SU-DHL-6 (cell line): ENCODE measurements around the gene PATZ1.

Experiments used
- H2AFZ ChIP-seq: fragments of 200-600 bp; sonication (generic); 2 replicates; pipeline ENCODE4 v1.6.1; 2014; ENCODE audit warnings: low read depth, mild to moderate bottlenecking, moderate library complexity, mixed read lengths, antibody characterized with exemption, low read length; ENCODE audit not compliant: severe bottlenecking
- H3F3A ChIP-seq: fragments of 200-600 bp; shearing (Covaris generic); 2 replicates; pipeline ENCODE4 v1.6.0; 2016; ENCODE audit warnings: antibody characterized with exemption, mild to moderate bottlenecking; ENCODE audit not compliant: insufficient read depth
- H3K27ac ChIP-seq: fragments of 200-600 bp; sonication (generic); 2 replicates; pipeline ENCODE4 v1.5.1; 2016; ENCODE audit warnings: low read depth, mild to moderate bottlenecking, low read length, moderate library complexity, mixed read lengths
- H3K27me3 ChIP-seq: fragments of 200-600 bp; sonication (generic), shearing (Covaris generic); 2 replicates; pipeline ENCODE4 v1.6.0; 2014; ENCODE audit warnings: mild to moderate bottlenecking, low read length
- H3K36me3 ChIP-seq: fragments of 200-600 bp; sonication (generic); 2 replicates; pipeline ENCODE4 v1.6.1; 2014; ENCODE audit warnings: mild to moderate bottlenecking, low read length, mixed read lengths
- H3K4me2 ChIP-seq: fragments of 300-600, 200-600 bp; shearing (Covaris generic), sonication (generic); 2 replicates; pipeline ENCODE4 v1.6.0; 2014; ENCODE audit warnings: low read length, low read depth, mild to moderate bottlenecking; ENCODE audit not compliant: poor library complexity, severe bottlenecking
- H3K4me3 ChIP-seq: fragments of 200-600 bp; sonication (generic); 2 replicates; pipeline ENCODE4 v1.5.1; 2014; ENCODE audit warnings: antibody characterized with exemption, low read length, mild to moderate bottlenecking, mixed read lengths; ENCODE audit not compliant: insufficient read depth, poor library complexity, severe bottlenecking
- H3K79me2 ChIP-seq: fragments of 200-600 bp; sonication (generic); 2 replicates; pipeline ENCODE4 v1.6.1; 2014; ENCODE audit warnings: mild to moderate bottlenecking, low read length, moderate library complexity; ENCODE audit not compliant: insufficient read depth
- H3K9ac ChIP-seq: fragments of 200-600 bp; sonication (generic); 2 replicates; pipeline ENCODE4 v1.7.0; 2014; ENCODE audit warnings: mild to moderate bottlenecking, low read length
- H3K9me2 ChIP-seq: fragments of 200-600 bp; sonication (generic); replicated peaks from 2 replicates; pipeline ENCODE4 v1.6.1; 2014; ENCODE audit warnings: low read length; ENCODE audit not compliant: insufficient read depth
- H3K9me3 ChIP-seq: fragments of 200-600 bp; sonication (generic); 2 replicates; pipeline ENCODE4 v1.6.1; 2014; ENCODE audit warnings: low read length, mixed read lengths; ENCODE audit not compliant: insufficient read depth
- H4K20me1 ChIP-seq: fragments of 200-600 bp; sonication (generic); 2 replicates; pipeline ENCODE4 v1.6.1; 2014; ENCODE audit warnings: low read depth, mild to moderate bottlenecking, antibody characterized with exemption, low read length, moderate library complexity, mixed read lengths
- EZH2phosphoT487 ChIP-seq: fragments of 200-600 bp; sonication (generic), shearing (Covaris generic); conservative IDR thresholded peaks from 2 replicates; pipeline ENCODE4 v1.6.1; 2018; ENCODE audit warnings: mild to moderate bottlenecking, antibody characterized with exemption, low read length, moderate library complexity, mixed read lengths
- TF ChIP-seq, protein P1 (sequence below): fragments of 200-600 bp; sonication (generic); IDR thresholded peaks from one replicate; pipeline ENCODE4 v1.5.1; 2017; ENCODE audit warnings: antibody characterized with exemption, mild to moderate bottlenecking, low read length, moderate library complexity; ENCODE audit not compliant: insufficient read depth, poor library complexity, severe bottlenecking

Gene PATZ1

DNA sequence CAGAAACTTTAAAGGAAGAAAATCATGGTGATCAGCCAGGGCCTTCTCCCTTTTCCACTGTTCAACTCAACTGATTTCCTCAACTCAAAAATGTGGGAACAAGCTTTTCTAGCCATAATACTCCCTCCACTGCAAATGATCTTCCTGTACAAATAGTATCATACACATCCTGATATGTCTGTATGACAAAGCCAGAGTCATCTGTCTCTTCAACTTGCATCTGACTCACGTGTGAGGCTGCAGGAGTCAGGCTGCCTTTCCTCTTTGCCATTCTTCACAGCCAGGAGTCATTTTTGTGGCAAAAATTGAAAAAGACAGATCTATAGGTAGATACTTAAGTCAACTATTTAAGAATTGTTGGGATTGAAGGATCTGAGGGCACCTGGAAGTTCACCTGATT is 13.3 kb downstream of the PATZ1 start:
- Histone ChIP-seq H3K9me2 (no peaks in the 10 kb centered on the region), H4K20me1 (no peaks in the 10 kb centered on the region), H3K27ac (no peak overlapping the region), H3K4me2 (no peak overlapping the region), H3K79me2 (peaks cover 4% of the 10 kb centered on the region), H3K4me3 (no peak overlapping the region), H3K36me3 (peaks cover 13% of the 10 kb centered on the region), H2AFZ (no peak overlapping the region), H3K9me3 (no peaks in the 10 kb centered on the region), H3F3A (no peaks in the 10 kb centered on the region), H3K27me3 (no peaks in the 10 kb centered on the region), H3K9ac (no peak overlapping the region)
- TF ChIP-seq, protein P1, sequence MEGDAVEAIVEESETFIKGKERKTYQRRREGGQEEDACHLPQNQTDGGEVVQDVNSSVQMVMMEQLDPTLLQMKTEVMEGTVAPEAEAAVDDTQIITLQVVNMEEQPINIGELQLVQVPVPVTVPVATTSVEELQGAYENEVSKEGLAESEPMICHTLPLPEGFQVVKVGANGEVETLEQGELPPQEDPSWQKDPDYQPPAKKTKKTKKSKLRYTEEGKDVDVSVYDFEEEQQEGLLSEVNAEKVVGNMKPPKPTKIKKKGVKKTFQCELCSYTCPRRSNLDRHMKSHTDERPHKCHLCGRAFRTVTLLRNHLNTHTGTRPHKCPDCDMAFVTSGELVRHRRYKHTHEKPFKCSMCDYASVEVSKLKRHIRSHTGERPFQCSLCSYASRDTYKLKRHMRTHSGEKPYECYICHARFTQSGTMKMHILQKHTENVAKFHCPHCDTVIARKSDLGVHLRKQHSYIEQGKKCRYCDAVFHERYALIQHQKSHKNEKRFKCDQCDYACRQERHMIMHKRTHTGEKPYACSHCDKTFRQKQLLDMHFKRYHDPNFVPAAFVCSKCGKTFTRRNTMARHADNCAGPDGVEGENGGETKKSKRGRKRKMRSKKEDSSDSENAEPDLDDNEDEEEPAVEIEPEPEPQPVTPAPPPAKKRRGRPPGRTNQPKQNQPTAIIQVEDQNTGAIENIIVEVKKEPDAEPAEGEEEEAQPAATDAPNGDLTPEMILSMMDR = no peak
- TF ChIP-seq EZH2phosphoT487 = no peak

DNA sequence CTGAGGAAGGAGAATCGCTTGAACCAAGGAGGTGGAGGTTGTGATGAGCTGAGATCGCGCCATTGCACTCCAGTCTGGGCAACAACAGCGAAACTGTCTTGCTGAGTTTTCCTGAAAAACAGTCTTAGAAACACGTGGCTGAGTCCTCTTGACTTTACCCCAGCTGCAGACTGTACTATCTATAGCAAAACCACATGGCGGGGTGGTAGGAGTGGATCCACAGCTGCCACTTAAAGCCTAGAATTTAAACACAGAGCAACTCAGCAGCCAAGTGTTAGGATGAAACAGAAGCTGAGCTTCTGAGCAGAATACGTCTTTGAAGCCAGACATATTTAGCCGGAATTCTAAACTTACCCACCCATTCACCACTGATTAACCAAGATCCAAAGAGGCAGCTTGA is 14.1 kb downstream of the PATZ1 start:
- Histone ChIP-seq H3F3A (no peaks in the 10 kb centered on the region), H3K4me2 (no peak overlapping the region), H3K9ac (no peak overlapping the region), H3K27me3 (no peaks in the 10 kb centered on the region), H3K9me2 (no peaks in the 10 kb centered on the region), H2AFZ (no peak overlapping the region), H3K27ac (no peak overlapping the region), H4K20me1 (no peaks in the 10 kb centered on the region), H3K4me3 (no peak overlapping the region), H3K36me3 (peaks cover 13% of the 10 kb centered on the region), H3K79me2 (peaks cover 4% of the 10 kb centered on the region), H3K9me3 (no peaks in the 10 kb centered on the region)
- no peak for TF ChIP-seq EZH2phosphoT487
- TF ChIP-seq, protein P1 = no peak

DNA sequence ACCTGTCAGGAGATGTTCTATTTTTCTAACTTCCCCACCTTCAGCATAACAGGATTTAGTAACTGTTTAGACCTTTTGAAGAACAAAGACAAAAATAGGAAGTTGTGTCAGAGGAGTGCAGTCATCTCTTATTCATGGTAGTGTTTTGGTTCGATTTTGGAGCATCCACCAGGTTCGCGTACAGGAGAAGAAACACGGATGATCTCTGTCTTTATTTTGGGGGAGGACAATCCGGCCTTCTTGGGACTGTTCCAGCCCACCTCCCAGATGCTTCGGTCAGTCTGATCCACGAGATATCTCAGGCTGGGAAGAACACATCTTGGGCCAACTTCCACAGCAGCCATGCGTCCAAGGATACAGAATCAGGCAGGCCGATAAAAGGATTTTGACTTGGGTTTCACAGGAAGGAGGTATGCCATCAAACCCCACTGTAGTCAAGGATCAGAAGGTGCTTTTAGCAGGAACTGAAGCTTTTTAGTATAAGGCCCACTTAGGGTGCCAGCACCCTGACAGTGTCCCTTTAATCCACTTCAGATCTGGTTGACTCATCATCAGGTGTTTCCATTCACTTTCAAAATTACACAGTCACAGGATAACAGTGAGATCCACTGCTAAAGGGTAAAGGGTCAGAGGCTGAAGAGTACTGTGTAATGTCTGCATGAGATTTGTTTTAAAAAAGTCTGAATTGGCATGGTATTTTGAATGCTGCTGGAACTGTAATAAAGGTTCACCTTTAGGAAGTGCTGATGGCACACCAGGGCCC is 16.5 kb downstream of the PATZ1 start:
- Histone ChIP-seq H3K27ac (no peak overlapping the region), H3K9ac (no peak overlapping the region), H3K27me3 (no peaks in the 10 kb centered on the region), H4K20me1 (no peaks in the 10 kb centered on the region), H3K4me2 (no peak overlapping the region), H3K4me3 (no peak overlapping the region), H3K9me3 (no peaks in the 10 kb centered on the region), H3F3A (no peaks in the 10 kb centered on the region), H3K36me3 (peaks cover 18% of the 10 kb centered on the region), H3K79me2 (no peaks in the 10 kb centered on the region; the same call in none of the 2 replicates), H2AFZ (no peak overlapping the region), H3K9me2 (no peaks in the 10 kb centered on the region)
- TF ChIP-seq, protein P1 = no peak
- no peak for TF ChIP-seq EZH2phosphoT487
